Measurements from ENCODE around the gene OR2A5. TPM values are rescaled to one million over a fixed set of nuclear protein-coding genes. Genes with fewer than 3 reads are reported as not detected.
"Not testable (repeated sequence)": the region's sequence is repeated elsewhere in the genome, so short reads cannot be mapped to it uniquely, and the experiment has no call there.

The OR2A5 gene
- total RNA-seq, 1 donor from 2014 or later = not detected

GRCh38 chr7:144050093-144050492 is 1.3 kb downstream of the OR2A5 start:
- Histone ChIP-seq H3K27ac (ENCODE audit: low read depth, low read length) (no peak overlapping the region), H2AFZ (ENCODE audit: low read depth, low read length) (no peak overlapping the region)
- FAIRE-seq = no peak

GRCh38 chr7:144050884-144051283 is 2.1 kb downstream of the OR2A5 start:
- H3K4me1 ChIP-seq (ENCODE audit: insufficient read depth, low read length); H3K9me3 Mint-ChIP-seq (ENCODE audit: unreplicated experiment); H3K27ac Mint-ChIP-seq (ENCODE audit: unreplicated experiment); H4K20me1 ChIP-seq (ENCODE audit: insufficient read depth, low read length); H3K27ac ChIP-seq (ENCODE audit: low read depth, low read length); H3K4me1 Mint-ChIP-seq (ENCODE audit: low read depth, unreplicated experiment); H3K4me3 Mint-ChIP-seq (ENCODE audit: unreplicated experiment); H2AFZ ChIP-seq (ENCODE audit: low read depth, low read length); FAIRE-seq; H3K27me3 ChIP-seq (ENCODE audit: insufficient read depth, low read length); H3K36me3 ChIP-seq (ENCODE audit: insufficient read depth, low read length); H3K9ac ChIP-seq (ENCODE audit: low read length); H3K4me2 ChIP-seq (ENCODE audit: low read length); DNase-seq (ENCODE audit: low read depth); H3K9me3 ChIP-seq (ENCODE audit: insufficient read depth, low read depth, low read length); H3K36me3 Mint-ChIP-seq (ENCODE audit: low read depth, unreplicated experiment); H3K79me2 ChIP-seq (ENCODE audit: insufficient read depth, low read length); H3K4me3 ChIP-seq (ENCODE audit: insufficient read depth, low read depth, low read length); H3K27me3 Mint-ChIP-seq (ENCODE audit: low read depth, unreplicated experiment): not testable (repeated sequence)

More at GRCh38 chr7:144050093-144050492, 1.3 kb downstream of the OR2A5 start:
- no peak overlapping the region for H3K9ac ChIP-seq (ENCODE audit: low read length)
- no peaks in the 10 kb centered on the region for H3K9me3 ChIP-seq (ENCODE audit: insufficient read depth, low read depth, low read length)
- no peaks in the 10 kb centered on the region for H4K20me1 ChIP-seq (ENCODE audit: insufficient read depth, low read length)
- Mint-ChIP-seq H3K4me3 (ENCODE audit: unreplicated experiment) (no peak overlapping the region), H3K36me3 (ENCODE audit: low read depth, unreplicated experiment) (no peaks in the 10 kb centered on the region), H3K4me1 (ENCODE audit: low read depth, unreplicated experiment) (no peaks in the 10 kb centered on the region), H3K27me3 (ENCODE audit: low read depth, unreplicated experiment) (peaks cover 2% of the 10 kb centered on the region), H3K9me3 (ENCODE audit: unreplicated experiment) (no peaks in the 10 kb centered on the region), H3K27ac (ENCODE audit: unreplicated experiment) (no peak overlapping the region)
- no peak overlapping the region for H3K4me3 ChIP-seq (ENCODE audit: insufficient read depth, low read depth, low read length)
- no peaks in the 10 kb centered on the region for H3K4me1 ChIP-seq (ENCODE audit: insufficient read depth, low read length)
- H3K36me3 ChIP-seq (ENCODE audit: insufficient read depth, low read length) = no peaks in the 10 kb centered on the region
- TF ChIP-seq CTCF (IDR thresholded peaks at IDR 0.05; ENCODE audit: insufficient read depth, low read depth, low read length) = no peak
- no peak for TF ChIP-seq EZH2 (IDR thresholded peaks at IDR 0.05; ENCODE audit: insufficient read depth, low read length)
- H3K27me3 ChIP-seq (ENCODE audit: insufficient read depth, low read length) = no peaks in the 10 kb centered on the region
- no peaks in the 10 kb centered on the region for H3K79me2 ChIP-seq (ENCODE audit: insufficient read depth, low read length)
- DNase-seq (ENCODE audit: low read depth) = no peak
- H3K4me2 ChIP-seq (ENCODE audit: low read length) = no peak overlapping the region

GRCh38 chr7:144057954-144058353 is 9.2 kb downstream of the OR2A5 start:
- FAIRE-seq (no peak), DNase-seq (ENCODE audit: low read depth) (no peak)
- H3K4me1 ChIP-seq (ENCODE audit: insufficient read depth, low read length) = no peaks in the 10 kb centered on the region
- H3K79me2 ChIP-seq (ENCODE audit: insufficient read depth, low read length) = no peaks in the 10 kb centered on the region
- TF ChIP-seq CTCF (IDR thresholded peaks at IDR 0.05; ENCODE audit: insufficient read depth, low read depth, low read length) (no peak), EZH2 (IDR thresholded peaks at IDR 0.05; ENCODE audit: insufficient read depth, low read length) (no peak)
- no peaks in the 10 kb centered on the region for H3K27me3 ChIP-seq (ENCODE audit: insufficient read depth, low read length)
- no peak overlapping the region for H3K4me2 ChIP-seq (ENCODE audit: low read length)
- no peak overlapping the region for H3K27ac Mint-ChIP-seq (ENCODE audit: unreplicated experiment)
- no peaks in the 10 kb centered on the region for H3K9me3 ChIP-seq (ENCODE audit: insufficient read depth, low read depth, low read length)
- H3K4me3 Mint-ChIP-seq (ENCODE audit: unreplicated experiment) = no peak overlapping the region
- no peak overlapping the region for H2AFZ ChIP-seq (ENCODE audit: low read depth, low read length)
- H4K20me1 ChIP-seq (ENCODE audit: insufficient read depth, low read length) = no peaks in the 10 kb centered on the region
- H3K4me1 Mint-ChIP-seq (ENCODE audit: low read depth, unreplicated experiment) = no peaks in the 10 kb centered on the region
- no peaks in the 10 kb centered on the region for H3K36me3 Mint-ChIP-seq (ENCODE audit: low read depth, unreplicated experiment)
- no peaks in the 10 kb centered on the region for H3K36me3 ChIP-seq (ENCODE audit: insufficient read depth, low read length)
- H3K9ac ChIP-seq (ENCODE audit: low read length) = no peak overlapping the region
- H3K27ac ChIP-seq (ENCODE audit: low read depth, low read length) = no peak overlapping the region
- no peaks in the 10 kb centered on the region for H3K27me3 Mint-ChIP-seq (ENCODE audit: low read depth, unreplicated experiment)
- no peaks in the 10 kb centered on the region for H3K9me3 Mint-ChIP-seq (ENCODE audit: unreplicated experiment)
- H3K4me3 ChIP-seq (ENCODE audit: insufficient read depth, low read depth, low read length) = no peak overlapping the region

All from astrocyte (in vitro differentiated cells and primary cell).